HG03095 (cell line): Measurements from ENCODE around the gene NRTN.
"Not testable (repeated sequence)": the region's sequence is repeated elsewhere in the genome, so short reads cannot be mapped to it uniquely, and the experiment has no call there.

Source experiments
- ATAC-seq: cut with Tn5 transposase; IDR thresholded peaks from one replicate; pipeline ENCODE4 v1.9.1; 2021; ENCODE audit warnings: moderate library complexity; ENCODE audit not compliant: unreplicated experiment

The NRTN gene

GRCh38 chr19:5864725-5865486 lies 60.0 kb downstream of the NRTN start:
- no peak for ATAC-seq

DNA sequence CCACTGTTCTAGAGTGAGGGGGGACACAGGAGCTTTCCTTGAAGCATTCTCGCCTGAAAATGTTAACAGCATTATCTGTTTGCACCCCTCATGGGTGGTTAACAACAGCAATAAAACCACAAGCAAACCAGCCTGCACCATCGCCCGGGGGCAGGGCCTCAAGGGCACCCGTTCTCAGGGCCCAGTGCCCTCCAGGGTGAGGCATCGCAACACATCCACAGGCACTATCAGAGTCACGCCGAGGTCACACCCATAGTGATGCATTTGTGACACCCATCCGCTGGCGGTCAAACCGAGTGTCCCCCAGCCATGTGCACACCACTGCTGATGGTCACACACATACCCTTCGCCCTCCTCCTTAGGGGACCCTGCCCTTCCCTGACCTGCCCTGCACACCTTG lies 60.9 kb downstream of the NRTN start:
- ATAC-seq: no peak

DNA sequence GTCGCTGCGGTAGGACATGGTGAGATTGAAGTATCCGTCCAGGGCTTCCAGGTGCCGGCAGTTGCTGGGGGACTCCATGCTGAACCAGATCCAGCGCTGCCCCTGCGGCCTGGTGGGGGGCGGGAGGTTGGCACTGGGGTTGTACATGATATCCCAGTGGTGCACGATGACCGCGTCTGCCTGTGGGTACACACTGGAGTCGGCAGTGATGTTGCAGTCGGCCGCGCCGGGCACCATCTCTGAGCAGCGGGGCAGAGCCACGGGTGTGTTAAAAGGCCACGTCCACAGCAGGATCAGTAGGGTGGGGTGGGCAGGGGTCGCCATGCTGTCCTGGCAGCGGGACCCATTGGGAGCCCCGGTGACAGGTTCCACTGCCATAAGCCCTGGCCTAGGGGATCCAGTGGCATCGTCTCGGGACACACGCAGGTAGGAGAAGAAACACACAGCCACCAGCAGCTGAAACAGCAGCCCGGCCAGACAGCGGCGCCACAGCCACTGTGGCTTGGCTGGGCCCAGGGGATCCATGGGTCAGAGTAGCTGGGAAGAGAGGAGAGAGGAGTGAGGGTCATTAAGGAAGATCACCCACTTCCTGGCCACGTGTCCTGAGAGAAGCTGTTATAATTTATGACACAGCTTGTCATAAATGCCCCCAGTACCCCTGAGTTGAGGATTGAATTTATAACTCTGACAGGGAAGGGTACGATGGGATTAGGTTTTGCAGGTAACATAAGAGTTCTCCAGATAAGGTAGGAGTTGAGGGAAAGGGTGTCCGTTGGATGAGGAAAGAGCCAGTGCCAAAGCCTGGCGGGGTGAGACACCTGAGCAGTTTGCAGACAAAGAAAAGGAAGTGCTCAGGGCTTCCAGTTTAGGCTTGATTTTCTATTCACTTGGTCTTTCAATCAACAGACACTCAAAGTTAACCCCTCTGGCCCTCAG lies 62.6 kb downstream of the NRTN start:
- ATAC-seq: no peak

- ATAC-seq: no peak
Observed at GRCh38 chr19:5870986-5871394, 66.1 kb downstream of the NRTN start.

DNA sequence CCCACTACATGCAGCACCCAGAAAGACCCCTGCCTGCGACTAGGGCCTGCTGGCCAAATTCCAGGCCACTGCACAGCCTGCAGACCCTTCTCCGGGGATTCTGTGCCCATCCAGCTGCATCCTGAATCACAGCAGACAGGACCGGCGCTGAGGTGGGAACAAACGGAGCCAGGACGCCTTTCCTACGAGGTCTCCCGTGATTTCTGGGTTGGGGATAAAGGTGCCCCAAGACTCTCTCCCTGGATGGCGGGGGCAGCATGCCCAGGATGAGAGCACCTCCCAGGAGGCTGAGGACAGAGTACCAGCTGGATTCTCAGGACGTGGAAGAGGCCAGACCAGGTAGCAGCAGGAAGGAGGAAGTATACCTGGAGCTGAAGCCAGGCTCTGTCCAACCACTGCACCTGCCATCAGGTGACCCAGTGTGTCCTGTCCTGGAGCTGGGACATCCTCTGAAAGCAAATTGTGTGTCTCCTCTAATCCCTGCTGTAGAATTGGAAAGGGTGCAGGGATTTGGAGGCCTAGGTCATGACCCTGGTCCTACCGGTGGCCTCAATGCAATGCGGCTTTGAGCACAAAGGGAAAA lies 68.8 kb downstream of the NRTN start:
- no peak for ATAC-seq

DNA sequence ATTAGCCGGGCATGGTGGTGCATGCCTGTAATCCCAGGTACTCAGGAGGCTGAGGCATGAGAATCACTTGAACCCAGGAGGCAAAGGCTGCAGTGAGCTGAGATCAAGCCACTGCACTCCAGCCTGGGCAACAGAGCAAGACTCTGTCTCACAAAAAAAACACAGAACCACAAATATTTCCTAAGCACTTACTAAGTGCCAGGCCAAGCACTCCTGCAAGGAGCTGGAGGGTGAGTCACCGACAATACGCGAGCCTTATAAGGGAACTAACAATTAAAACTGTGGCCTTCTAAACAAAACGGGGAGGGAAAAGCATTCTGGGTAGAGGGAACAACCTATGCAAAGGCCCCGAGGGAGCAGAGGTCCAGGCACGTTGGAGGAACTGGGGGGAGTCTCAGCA lies 69.6 kb downstream of the NRTN start:
- not testable (repeated sequence) for ATAC-seq

DNA sequence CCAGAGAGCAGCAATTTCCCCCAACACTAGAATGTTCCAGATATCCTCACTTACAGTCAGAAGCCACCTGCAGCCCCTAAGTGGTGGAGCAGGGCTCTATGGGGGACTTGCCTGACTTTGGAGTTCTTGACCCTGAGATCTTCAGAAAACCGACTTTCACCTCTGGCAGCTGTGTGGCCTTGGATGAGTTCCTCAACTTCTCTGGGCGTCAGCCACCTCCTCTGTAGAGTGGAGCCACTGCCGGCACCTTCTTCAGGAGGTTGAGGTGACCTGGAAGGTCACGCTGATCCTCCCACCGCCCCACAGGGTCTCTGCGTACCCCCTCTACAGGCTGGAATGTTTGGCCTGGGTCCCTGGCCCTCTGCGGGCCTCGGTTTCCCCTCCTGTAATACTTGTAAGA lies 72.6 kb downstream of the NRTN start:
- ATAC-seq: no peak

- no peak for ATAC-seq
Observed at GRCh38 chr19:5877882-5878281, 73.0 kb downstream of the NRTN start.
